GM21825 (cell line): Measurements from ENCODE around the gene ANXA1.
"Not testable (repeated sequence)": the region's sequence is repeated elsewhere in the genome, so short reads cannot be mapped to it uniquely, and the experiment has no call there.

Experiments used
- ATAC-seq: cut with Tn5 transposase; IDR thresholded peaks from one replicate; pipeline ENCODE4 v1.9.1; 2021; ENCODE audit warnings: mild to moderate bottlenecking, moderate library complexity; ENCODE audit not compliant: unreplicated experiment

ANXA1 gene, protein sequence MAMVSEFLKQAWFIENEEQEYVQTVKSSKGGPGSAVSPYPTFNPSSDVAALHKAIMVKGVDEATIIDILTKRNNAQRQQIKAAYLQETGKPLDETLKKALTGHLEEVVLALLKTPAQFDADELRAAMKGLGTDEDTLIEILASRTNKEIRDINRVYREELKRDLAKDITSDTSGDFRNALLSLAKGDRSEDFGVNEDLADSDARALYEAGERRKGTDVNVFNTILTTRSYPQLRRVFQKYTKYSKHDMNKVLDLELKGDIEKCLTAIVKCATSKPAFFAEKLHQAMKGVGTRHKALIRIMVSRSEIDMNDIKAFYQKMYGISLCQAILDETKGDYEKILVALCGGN

DNA sequence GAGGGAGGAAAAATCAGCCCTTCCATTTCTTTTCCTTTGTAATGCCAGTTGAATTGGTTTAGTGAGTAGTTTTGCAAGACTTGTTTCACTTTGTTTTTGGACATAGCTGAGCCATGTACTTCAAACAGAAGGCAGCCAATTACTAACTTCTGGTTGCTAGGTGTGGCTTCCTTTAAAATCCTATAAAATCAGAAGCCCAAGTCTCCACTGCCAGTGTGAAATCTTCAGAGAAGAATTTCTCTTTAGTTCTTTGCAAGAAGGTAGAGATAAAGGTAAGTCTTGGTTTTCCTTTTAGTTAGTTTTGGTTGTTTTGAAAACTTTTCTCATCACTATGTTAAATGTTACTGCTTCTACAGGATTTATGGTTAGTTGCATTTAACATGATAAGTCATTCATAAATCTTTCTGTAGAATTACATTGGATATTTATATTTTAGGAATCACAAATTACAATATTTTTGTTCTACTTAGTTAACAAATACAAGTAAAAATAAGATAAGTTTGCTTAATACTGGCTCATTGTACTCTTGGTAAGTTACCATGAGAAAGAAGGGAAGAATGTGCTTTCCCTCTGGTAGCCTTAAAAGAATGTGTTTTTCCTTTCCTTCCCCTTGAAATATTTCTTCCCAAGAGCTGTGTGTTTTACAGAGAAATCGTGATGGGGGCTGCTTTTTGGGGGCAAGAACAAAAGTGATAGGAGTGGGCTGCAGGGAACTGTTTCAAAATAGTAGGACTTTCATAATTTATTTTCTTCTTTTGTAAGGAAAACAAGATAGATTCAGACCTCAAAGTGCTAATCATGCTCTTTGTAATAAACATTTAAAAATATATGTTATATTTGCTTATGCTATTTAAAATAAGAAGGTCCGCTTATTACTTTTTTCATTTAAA, at the start of gene ANXA1:
Gene ANXA1, plus strand, starts transcription at position 213 of the 890 bp plus-strand sequence. CDS start 6,671 bp downstream, outside the sequence.
- ATAC-seq: no peak

DNA sequence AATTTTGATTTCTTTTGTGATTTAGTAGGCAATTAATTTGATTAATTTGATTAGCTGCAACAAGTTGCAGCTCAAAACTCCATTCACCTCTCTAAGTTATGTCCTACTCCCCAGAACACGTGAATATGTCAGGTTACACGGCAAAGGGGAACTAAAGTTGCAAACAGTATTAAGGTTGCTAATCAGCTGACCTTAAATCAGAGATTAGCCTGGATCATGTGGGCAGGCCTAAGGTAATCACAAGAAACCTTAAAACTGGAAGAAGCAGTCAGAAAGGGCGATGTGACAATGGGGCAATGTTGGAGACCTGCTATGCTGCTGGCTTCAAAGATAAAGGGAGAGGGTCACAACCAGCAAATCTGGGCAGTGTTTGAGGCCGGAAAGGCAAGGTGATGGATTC, 47.3 kb upstream of the ANXA1 start:
- no peak for ATAC-seq

GRCh38 chr9:73104921-73105320, 46.7 kb upstream of the ANXA1 start:
- ATAC-seq: no peak

- not testable (repeated sequence) for ATAC-seq
These were observed 44.1 kb upstream of the ANXA1 start for GRCh38 chr9:73107489-73108069.

DNA sequence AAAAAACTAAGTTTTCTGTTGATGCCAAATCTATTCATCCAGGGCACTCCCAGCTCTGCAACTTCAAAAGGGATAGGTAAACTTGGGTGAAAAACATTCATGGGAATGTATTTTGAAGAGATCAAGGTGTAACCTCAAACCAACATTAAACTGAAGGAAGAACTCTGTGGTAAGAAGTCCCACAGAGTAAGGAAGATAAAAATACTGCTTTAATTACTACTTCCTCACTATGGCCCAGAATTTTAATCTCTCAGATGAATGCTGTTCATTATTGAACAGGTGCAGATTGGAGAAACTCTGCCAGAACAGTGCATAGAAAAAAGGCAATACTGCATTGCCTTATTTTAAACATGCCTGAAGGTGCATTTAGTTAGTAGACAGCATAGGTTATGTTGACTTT, 37.6 kb upstream of the ANXA1 start:
- ATAC-seq: no peak

DNA sequence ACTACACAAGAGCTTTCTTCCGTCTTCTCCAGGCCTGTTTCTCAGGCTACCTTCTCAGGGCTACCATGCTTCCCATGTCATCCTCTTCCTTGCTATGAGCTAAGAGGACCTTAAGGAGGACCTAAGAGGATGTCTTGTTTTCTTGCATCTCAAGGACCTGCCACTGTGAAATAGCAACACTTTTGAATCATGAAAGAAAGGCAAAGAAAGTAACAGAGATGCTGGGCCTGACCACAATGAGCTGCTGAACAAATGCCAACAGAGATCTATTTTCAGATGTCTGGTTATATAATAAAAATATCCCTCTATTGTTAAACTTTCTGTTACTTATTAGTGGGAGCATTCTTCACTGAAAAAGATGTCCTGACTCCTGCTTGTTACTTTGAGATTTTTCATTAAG, 36.7 kb upstream of the ANXA1 start:
- no peak for ATAC-seq

DNA sequence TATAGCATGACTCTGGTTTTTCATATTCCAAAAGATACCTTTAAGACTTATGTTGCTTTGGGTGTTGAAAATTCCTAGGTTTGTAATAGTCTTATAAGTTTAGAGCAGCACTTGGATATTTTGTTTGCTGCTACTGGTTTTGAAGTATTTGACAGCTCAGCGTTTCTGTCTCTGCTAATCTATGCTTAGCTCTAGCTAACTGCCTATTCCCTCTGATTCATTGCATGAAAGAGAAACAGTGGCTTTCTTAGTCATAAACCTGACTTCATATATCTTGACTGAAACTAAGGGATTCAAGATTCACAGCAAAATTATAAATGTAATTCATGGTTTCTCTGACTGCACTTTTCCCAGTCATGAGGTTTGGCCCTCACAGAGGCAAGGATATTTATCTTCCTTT, 35.6 kb upstream of the ANXA1 start:
- ATAC-seq: peak; percentile 57

GRCh38 chr9:73116880-73117279, 34.8 kb upstream of the ANXA1 start:
- no peak for ATAC-seq

GRCh38 chr9:73118286-73118685, 33.4 kb upstream of the ANXA1 start:
- no peak for ATAC-seq

DNA sequence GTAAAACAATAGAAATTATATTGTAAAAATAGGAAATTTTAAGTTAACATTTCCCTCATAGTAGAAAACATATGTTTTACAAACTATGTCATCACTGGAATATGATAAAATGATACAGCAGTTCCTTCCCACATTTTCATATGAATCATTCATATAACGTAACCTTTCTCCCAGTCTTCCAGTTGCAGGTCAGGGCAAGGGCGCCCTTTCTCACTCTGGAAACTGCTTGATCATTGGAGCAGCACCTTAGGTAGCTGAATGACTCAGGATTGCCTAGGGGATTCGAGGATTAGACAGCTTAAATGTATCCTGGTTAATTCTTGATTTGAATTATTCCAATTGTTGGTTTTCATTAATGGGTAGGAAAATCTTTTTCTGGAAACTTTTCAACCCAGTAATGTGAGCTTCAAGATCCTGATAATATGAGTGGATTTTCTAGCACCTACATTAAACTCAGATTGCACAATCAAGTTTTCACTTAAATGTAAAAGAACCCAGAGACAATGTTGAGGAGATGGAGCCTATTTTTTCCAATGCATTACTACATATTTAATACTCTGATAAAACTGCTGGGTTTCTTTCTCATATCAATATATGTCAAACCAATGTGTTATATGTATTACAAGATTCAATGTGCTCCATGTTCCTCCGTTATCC, 32.6 kb upstream of the ANXA1 start:
- ATAC-seq: no peak

- ATAC-seq: no peak
These were observed 30.2 kb upstream of the ANXA1 start for GRCh38 chr9:73121375-73121935.

GRCh38 chr9:73125651-73126050, 26.0 kb upstream of the ANXA1 start:
- no peak for ATAC-seq

GRCh38 chr9:73129941-73130685, 21.6 kb upstream of the ANXA1 start:
- ATAC-seq: no peak

DNA sequence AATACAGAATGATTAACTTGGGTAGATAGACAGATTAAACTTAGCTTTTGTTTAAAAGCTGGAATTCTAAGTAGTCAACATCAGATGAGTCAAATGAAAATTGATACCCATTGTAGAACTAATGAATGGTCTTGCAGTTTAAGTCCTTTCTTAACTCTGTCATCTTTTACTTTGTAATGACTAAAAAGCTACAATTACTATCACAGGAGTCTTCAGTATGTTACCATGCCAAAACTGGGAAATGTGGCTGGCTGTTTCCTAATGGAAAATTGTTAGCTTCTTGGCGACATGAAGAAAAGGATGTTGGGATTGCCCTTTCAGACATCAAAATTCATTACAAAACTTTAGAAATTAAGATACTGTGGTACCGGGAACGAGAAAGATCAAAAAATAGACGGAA, 20.2 kb upstream of the ANXA1 start:
- ATAC-seq: no peak

DNA sequence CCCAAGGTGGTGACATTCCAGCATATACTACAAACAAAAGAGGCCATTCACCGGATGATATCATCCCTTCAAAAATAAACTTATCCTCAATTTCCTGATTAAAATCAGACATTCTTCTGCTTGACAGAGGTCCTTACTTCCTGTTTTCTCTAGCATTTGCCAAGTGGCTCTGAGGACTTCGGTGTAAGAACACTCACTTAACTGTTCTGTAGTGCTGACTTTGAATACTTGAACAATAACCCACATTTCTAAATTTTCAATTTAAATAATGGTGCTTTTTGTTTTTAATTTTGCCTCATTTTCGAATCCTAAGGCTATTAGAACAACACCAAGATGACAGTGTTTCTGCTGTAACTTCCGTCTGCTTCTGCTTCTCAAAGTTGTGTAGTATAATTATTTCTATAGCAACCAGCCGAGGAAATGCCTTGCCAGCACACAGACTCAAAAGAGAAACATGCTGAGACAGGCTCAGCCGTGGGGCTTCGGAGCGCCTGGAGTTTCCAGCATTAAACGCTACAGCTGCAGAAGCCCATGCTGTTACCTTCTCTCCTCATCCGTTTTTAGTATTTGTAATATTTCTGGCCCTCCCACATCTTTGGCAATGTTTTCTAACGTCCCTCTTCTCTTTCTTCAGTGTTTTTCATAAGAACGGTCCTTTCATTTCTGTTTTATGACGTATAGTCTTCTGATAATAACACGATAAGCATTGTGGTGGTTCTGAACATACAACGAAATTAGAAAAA, 19.5 kb upstream of the ANXA1 start:
- peak; percentile 95 for ATAC-seq

- ATAC-seq: no peak
These were observed 18.5 kb upstream of the ANXA1 start for GRCh38 chr9:73133022-73133651.

GRCh38 chr9:73133921-73134407, 17.7 kb upstream of the ANXA1 start:
- peak; percentile 52 for ATAC-seq

DNA sequence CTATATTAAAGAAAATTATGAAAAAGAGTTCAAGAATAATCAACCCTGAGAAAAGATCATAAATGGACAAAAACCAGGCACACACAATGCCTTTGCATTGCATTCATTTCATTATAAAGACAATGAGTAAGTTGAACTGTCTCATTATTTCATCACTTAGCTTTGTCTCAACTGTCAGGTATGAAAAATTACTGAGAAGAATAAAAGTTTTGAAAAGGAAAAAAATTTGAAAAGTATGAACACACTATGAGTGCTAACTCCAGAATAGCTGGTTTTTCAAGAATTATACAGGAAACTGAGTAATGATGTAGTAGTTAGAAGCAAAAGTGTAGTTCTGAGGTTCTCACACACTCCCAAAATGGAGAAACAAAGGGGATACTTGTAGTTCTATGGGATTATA, 16.3 kb upstream of the ANXA1 start:
- ATAC-seq: no peak
